NCI-H774 (cell line): Measurements from ENCODE around the gene CYRIA.
A peak's percentile ranks its signal among the peaks of the same experiment; 100 is the strongest.

Source experiments
- DNase-seq: peaks from one replicate; lab custom pipeline; 2025; lab: John Stamatoyannopoulos, UW

CYRIA gene

DNA sequence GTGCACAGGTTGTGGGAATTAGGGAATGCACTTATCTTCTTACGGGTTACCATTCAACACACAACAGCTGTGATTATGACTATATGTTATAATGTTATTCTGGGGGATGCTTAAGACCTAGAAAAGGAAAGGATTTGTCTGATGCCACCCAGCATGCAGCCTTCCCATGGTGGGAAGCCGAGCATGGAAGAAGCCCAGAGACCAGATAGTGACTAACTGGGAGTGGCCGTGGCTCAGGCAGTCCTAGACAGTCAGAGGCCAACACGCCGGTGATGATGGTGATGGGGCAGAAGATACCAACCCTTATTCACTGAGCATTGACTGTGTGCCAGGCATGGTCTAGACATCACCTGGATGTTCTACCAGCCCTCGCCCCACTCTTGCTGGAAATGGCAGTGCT lies 35.9 kb downstream of the CYRIA start:
- no peak for DNase-seq

DNA sequence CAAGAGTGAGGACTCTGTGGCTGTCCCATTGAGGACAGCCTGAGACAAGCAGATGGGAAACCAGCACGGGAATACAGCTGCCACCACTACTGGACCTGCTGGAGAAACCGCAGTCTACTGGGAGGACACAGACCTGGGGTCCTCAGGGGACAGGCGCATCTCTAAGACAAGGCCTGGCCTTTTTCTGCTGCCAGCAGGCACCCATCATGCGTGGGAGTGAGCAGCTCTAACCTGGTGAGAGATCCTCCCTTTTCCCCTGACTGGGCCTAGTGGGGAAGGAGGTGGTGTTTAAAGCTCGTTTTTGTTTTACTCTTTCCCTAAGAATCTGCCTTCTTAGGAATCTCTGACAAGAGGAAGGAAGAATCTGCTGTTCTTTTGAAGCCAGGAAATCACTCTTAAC lies 36.6 kb downstream of the CYRIA start:
- DNase-seq: no peak

DNA sequence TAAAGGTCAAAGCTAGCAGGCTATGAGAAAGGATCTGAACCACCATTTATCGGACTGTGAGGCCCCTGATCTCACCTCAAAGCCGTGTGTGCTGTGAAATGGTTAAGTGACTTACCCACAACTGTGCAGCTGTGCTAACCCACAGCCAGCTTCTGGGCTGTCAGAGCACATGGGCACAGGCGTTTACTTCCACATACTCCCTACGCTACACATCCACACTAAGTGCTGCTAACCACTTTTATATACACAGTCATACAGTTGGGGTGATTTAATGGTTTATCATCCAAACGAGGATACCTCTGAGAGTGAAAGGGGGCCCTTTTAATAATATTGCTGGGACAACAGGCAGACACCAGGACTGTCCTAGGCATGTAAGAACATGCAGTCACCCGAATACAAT lies 37.3 kb downstream of the CYRIA start:
- no peak for DNase-seq

DNA sequence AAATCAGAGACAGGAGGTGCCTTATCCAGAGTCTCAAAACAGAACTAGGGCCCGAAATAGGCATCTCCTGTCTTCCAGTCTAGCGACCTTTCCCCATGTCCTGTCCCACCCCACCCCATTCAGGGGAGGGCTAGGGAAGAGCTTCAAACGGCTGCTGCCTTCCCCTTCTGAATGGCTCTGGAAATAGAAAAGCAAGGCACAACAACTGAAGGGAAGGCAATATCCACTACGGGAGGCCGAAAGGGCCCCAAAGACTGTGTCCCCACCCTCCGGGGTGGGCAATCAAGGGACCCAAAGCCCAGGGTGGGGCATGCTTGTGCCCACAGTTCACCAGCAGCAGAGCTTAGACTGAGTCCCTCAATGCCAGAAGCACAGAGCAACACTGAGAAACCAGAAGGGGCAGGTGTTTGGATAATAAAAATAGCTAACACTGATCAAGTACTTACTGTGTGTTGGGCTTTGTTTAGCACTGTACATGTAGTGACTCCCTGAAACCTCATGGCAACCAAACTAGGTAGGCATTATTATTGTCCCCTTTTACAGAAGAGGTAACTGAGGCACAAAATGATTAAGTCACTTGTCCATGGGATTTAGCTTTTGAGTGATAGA lies 38.5 kb downstream of the CYRIA start:
- peak; percentile 31 for DNase-seq

DNA sequence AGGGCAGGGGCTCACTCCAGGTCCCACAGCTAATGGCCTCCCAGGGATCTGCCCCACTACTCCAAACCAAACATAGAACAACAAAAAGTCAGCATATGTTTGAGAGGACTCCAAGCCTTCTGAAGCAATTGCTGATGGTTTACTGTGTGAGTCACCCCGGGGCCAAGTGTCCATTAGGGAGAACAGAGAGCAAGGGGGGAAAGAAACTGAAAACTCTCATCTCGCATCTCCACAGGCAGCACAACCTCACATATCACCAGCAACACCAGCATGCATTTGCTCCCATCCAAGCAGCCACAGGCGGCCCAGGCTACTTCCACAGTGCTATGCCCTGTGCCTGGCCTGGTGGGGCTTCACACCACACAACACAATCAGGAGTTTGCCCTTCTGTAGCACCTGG lies 39.1 kb downstream of the CYRIA start:
- no peak for DNase-seq

DNA sequence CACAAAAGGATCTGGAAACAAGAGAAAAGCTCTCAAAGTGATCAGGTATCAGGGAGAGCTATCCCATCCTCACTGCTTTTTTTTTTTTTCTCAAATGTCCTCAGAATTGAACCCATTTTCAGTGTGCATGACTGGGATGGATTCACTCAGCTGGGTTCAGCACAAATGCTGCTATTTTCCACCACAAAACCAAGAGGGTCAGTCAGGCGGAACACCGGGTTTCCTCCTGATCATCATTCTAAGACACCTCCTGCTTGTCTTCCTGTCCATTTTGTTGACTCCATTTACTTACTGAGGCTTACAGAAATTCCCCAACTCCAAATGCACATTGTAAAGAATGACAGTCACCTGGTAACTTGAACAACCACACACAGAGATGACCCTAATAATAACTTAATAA lies 39.9 kb downstream of the CYRIA start:
- DNase-seq: no peak

DNA sequence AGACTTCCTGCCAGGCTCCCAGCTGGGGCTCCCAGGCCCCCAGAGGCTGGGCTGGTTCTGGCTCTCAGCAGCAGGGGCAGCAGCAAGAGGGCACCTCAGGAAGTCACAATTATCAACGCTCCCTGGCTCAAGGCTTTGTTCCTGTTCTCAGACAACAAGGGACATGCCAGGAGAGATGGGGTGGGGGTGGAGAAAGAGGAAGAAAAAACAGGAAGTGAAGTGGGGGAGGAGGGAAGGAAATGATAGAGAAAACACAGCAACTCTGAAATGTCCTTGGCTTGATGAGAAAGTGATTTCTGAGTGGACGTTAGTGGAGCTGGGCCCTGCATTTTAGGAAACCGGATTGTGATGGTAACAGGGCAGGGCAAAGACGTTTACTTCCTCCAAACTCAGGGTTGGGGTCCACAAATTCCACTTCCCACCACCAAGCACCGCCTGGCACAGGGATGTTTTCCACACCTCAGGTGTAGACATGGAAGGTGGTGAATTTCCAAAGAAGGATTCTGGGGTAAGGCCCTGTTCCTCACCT lies 40.4 kb downstream of the CYRIA start:
- DNase-seq: no peak

DNA sequence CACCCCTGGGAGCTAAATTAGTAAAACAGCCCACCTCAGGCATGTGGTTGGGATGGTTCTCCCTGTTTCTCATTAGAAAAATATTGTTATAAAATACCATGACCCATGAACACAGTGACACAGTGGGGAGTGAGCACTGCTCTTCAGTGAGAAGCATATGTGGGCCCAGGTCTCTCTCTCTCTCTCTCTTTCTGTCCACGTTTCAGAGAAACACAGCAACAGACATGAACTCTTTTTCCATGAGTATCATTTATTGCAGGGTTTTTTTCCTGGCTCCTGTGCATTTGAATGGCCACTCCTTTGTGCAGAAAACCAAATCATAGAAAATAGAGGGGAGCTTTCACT lies 41.2 kb downstream of the CYRIA start:
- DNase-seq: no peak

DNA sequence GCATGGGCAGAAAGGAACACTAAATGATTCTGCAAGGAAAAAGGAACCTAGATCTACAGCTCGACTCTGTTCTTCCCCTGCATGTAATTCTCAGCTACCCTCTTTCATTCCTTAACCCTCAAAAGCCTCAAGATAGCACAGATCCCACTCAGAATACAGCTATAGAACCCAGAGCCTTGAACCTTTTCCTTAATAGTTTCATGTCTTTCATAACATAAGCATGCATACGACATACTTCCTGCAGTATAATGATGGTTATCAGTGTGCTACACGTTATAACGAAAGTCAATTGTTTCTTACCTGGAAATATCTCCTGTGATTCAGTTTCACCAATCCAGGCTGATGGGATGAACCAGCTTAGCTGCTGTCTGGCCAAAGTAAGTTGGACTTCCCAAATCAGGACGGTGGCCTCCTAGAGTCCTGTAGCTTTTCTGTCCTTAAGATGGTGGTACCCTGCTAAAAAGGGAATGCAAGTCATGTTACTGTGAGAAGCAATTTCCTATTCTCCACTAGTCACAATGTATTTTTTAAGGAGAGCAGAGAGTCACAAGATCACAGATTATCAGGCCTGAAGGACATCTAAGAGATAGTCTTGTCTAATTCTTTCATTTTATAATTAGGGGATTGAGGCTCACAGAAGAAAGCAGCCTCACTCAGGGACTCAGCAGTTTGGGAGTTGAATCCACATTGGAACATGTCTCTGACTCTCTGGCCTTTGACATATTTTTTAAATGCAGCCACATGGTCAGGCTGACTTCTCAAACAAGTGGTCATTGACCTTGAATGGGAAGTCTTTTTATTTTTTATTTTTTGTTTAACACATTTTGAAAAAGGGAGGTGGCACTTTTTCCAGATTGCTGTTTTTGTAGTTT lies 41.8 kb downstream of the CYRIA start:
- no peak for DNase-seq

DNA sequence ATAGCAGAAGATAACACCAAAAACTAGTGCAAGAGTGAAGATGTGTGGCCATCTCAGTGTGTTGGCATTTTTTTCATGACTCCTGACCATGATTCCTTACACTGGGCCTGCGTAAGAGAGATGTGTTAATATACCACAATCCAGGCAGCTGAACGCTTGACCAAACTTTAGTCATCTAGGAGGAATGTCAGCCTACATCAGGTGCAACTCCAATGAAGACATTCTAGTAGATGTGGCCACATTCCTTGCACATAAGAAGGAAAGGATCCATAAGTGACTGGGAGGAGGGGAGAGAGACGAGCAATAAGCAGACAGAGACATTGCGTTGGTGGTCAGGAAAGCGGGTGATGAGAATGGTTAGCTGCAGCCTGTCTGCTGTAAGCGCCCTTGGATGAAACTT lies 42.6 kb downstream of the CYRIA start:
- no peak for DNase-seq

DNA sequence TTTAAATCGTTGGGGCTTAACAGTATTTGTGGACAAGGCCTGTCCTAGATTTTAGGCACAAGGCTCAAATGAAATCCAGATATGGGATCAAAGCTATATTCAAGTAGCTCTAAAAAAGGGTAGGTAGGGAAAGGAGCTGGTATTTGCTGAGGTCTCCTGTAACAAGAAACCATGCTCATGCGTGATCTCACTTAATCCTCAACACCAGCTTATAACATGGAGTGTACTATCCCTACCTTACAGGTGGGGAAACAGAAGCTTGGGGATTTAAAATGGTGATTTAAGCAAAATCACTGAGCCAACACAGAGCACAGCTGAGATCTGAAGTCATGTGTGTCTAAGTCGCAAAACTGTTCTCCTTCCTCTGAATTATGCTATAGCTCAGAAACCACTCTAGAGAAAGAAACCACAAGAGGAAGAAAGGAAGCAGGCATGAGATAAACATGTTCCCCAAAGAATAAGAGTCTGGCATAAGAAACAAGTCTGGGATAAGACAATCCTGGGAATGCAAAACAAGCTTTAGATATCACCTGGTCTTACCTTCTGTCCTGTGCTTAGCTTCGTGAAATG lies 43.1 kb downstream of the CYRIA start:
- DNase-seq: no peak

DNA sequence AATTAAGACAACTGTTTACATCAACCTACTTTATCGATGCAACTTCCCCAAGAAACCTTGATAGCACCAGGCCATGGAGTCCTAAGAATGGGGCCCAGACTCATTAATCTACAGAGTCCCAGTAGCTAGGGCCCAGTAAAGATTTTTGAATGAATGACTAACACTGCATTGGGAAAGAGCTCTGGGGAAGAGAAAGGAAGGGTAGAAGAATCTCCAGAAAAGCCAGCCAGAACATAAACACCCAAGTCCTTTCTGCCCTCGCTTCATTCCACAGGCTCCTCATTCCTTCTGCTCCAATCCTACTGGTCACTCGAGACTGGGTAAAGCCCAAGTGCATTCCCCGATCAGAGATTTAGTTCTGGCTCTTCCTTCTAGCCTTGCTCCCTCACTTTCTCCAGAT lies 44.3 kb downstream of the CYRIA start:
- DNase-seq: no peak

DNA sequence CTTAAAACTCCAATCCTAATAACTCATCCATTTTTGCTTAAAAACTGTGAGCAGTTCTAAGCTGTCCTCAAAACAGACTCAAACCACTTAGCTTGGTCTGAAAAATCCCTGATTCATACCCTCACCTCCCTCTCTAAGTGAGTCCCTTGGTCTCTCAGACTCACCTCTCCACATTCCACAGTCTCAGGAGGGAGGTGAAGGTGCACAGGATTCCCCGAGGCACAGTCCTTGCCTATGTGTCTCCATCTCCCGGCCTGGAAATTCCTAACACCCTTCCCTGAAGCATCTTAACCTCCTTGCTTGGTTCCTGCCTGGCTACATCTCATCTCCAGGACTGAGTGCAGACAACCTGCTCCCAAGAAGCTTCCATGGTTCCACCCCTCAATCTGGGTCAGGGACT lies 45.0 kb downstream of the CYRIA start:
- DNase-seq: no peak

DNA sequence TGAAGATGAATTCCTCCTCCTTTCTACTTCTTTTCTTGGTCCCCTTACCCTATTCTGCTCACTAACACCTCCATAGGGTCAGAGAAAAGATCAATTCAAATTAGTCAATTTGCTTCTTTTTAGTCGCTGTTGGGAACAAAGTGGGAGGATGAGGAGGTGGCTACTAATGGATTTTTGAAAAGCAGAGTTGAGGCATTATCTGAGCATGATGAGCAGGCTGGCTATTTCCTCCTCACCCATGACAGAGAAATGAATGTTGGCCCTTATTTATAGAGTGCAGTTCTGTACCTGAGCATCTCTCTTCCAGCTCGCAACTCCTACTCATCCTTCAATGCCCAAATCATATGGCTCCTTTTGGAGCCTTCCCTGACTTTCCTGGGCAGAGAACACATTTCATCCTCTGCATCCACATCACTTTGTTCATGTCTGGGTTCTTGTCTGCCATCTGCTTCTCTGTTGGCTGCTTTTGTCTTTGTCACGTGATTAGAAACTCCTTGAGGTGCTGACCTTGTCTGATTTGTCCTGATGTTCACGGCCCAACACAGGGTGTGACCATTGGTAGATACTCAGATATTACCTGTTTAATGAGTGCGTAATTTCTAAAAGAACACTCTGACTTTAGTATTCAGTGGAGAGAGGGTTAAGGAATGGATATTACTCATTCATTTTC lies 45.9 kb downstream of the CYRIA start:
- DNase-seq: no peak

DNA sequence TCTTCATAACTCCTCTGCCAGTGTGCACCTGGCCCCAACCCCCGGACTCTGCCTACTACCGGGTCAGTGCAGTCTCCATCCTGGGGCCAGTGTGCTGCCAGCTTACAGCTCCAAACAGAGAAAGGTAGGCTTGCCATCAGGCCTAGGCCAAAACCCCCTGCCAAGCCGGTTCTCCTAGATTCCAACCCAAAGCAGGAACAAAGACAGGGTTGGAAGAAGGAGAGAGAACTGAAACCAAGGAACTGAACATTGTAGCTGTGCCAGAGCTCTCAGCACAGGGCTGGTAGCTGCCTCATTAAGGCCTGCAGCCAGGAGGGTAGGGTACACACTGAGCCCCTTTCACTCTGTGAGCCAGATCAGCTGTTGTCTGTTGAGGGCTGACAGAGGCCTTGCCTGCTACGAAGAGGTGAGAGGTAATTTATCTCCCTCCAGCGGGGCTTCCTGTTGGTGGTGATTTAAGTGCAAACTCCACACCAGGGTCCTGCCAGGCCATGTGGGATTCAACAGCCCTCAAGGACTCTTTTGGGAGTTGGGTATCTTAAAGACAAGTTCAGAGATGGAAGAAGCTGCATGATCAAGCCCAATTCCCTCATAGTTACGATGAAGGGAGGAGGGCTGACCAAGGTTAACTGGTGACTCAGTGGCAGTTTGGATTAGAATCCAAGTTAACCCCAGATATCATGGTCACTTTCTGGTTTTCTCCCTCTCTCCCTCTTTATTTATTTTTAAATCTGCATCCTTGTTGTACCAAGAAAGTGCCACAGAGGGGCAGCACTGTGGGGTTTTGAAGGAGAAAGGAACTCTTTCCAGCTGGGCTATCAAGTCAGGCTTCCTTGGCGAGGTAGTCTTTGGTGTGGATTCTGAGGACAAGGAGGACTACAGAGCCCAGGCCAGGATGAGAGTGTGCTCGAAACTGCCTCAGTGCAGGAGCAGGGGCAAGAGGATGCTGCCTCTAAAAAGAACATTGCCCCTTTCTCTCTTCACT lies 48.1 kb downstream of the CYRIA start:
- no peak for DNase-seq
